C4-2B (cell line): ENCODE measurements around the gene CD8B2.
"Not testable (repeated sequence)": the region's sequence is repeated elsewhere in the genome, so short reads cannot be mapped to it uniquely, and the experiment has no call there.

Experiments used
- CTCF ChIP-seq: fragments of 450-650 bp; conservative IDR thresholded peaks from 2 replicates; pipeline ENCODE4 v1.5.1; 2017; ENCODE audit warnings: mild to moderate bottlenecking
- ZFX ChIP-seq: fragments of 450-650 bp; IDR thresholded peaks from 2 replicates; pipeline ENCODE4 v1.6.1; 2017

DNA sequence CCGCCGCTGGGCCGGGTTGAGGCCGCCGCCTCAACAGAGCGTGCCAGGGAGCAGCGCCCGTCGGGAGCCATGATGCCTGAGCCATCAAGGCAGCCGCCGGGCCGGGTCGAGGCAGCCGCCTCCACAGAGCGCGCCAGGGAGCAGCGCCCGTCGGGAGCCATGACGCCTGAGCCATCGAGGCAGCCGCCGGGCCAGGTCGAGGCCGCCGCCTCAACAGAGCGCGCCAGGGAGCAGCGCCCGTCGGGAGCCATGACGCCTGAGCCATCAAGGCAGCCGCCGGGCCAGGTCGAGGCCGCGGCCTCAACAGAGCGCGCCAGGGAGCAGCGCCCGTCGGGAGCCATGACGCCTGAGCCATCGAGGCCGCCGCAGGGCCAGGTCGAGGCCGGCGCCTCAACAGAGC is 19.6 kb upstream of the CD8B2 start:
- TF ChIP-seq CTCF, ZFX: not testable (repeated sequence)
